Mesenchymal stem cell (in vitro differentiated cells and primary cell): ENCODE measurements around the gene RERE.

Source experiments
- DNase-seq: peaks from one replicate; pipeline ENCODE4 v3.0.0-alpha.2; 2013
- H2AFZ ChIP-seq: one replicate; pipeline ENCODE4 v1.6.1; 2013; ENCODE audit warnings: low read depth, mild to moderate bottlenecking, control low read depth, inconsistent platforms, low read length, moderate library complexity
- H2AK5ac ChIP-seq: 2 replicates; pipeline ENCODE4 v1.6.1; 2013; ENCODE audit warnings: low read length, moderate library complexity, mild to moderate bottlenecking, inconsistent platforms; ENCODE audit not compliant: severe bottlenecking
- H2BK120ac ChIP-seq: one replicate; pipeline ENCODE4 v1.6.1; 2013; ENCODE audit warnings: low read depth, mild to moderate bottlenecking, inconsistent platforms, low read length, moderate library complexity
- H2BK12ac ChIP-seq, 2 experiments: one replicate each; pipeline ENCODE4 v1.6.1; 2013; ENCODE audit warnings: inconsistent platforms in 2 of 2, low read length in 2 of 2, mild to moderate bottlenecking in 2 of 2, moderate library complexity in 2 of 2, control low read depth in 1 of 2
- H2BK15ac ChIP-seq: one replicate; pipeline ENCODE4 v1.6.1; 2013; ENCODE audit warnings: mild to moderate bottlenecking, low read depth, inconsistent platforms; ENCODE audit not compliant: poor library complexity, severe bottlenecking
- H2BK5ac ChIP-seq: 2 replicates; pipeline ENCODE4 v1.6.1; 2013; ENCODE audit warnings: low read depth, mild to moderate bottlenecking, low read length, control low read depth, inconsistent platforms; ENCODE audit not compliant: poor library complexity, severe bottlenecking
- H3K14ac ChIP-seq, 2 experiments: one replicate each; pipeline ENCODE4 v1.6.1; 2013; ENCODE audit warnings: inconsistent platforms in 2 of 2, low read length in 2 of 2, control low read depth in 1 of 2, mild to moderate bottlenecking in 1 of 2, moderate library complexity in 1 of 2
- H3K18ac ChIP-seq, 2 experiments: one replicate each; pipeline ENCODE4 v1.6.1; 2013; ENCODE audit warnings: inconsistent platforms in 2 of 2, low read length in 2 of 2, control low read depth in 1 of 2, low read depth in 1 of 2, mild to moderate bottlenecking in 1 of 2
- H3K23ac ChIP-seq, 2 experiments: one replicate each; pipeline ENCODE4 v1.6.1; 2013; ENCODE audit warnings: inconsistent platforms in 2 of 2, low read length in 2 of 2, mild to moderate bottlenecking in 2 of 2, moderate library complexity in 2 of 2, control low read depth in 1 of 2
- H3K27ac ChIP-seq: 2 replicates; pipeline ENCODE4 v1.5.1; 2013; ENCODE audit warnings: mild to moderate bottlenecking, moderate library complexity, low read length, control low read depth, inconsistent platforms; ENCODE audit not compliant: poor library complexity, severe bottlenecking
- H3K27me3 ChIP-seq, 2 experiments: 2 replicates each; pipeline versions ENCODE4 v1.6.1 to v1.7.0; 2013; ENCODE audit warnings: low read length in 2 of 2, mild to moderate bottlenecking in 2 of 2, moderate library complexity in 2 of 2, control low read depth in 1 of 2, inconsistent platforms in 1 of 2; ENCODE audit not compliant: control insufficient read depth in 1 of 2, insufficient read depth in 1 of 2
- H3K36me3 ChIP-seq, 2 experiments: 2 replicates each; pipeline versions ENCODE4 v1.6.1 to v1.7.0; 2013; ENCODE audit warnings: low read length in 2 of 2, control low read depth in 1 of 2, inconsistent platforms in 1 of 2, low read depth in 1 of 2, mild to moderate bottlenecking in 1 of 2; ENCODE audit not compliant: insufficient read depth in 2 of 2, control insufficient read depth in 1 of 2
- H3K4ac ChIP-seq, 2 experiments: one replicate each; pipeline ENCODE4 v1.6.1; 2013; ENCODE audit warnings: inconsistent platforms in 2 of 2, low read length in 2 of 2, mild to moderate bottlenecking in 2 of 2, moderate library complexity in 2 of 2, control low read depth in 1 of 2, low read depth in 1 of 2
- H3K4me1 ChIP-seq: 2 replicates; pipeline ENCODE4 v1.6.1; 2013; ENCODE audit warnings: low read depth, low read length, control low read depth; ENCODE audit not compliant: control insufficient read depth, insufficient read depth
- H3K4me2 ChIP-seq: 2 replicates; pipeline ENCODE4 v1.6.1; 2013; ENCODE audit warnings: low read length, mild to moderate bottlenecking, inconsistent platforms; ENCODE audit not compliant: poor library complexity, severe bottlenecking
- H3K4me3 ChIP-seq, 2 experiments: 2 replicates each; pipeline versions ENCODE4 v1.5.1 to v1.7.0; 2013; ENCODE audit warnings: low read length in 2 of 2, mild to moderate bottlenecking in 2 of 2, control low read depth in 1 of 2, low read depth in 1 of 2; ENCODE audit not compliant: insufficient read depth in 1 of 2
- H3K79me1 ChIP-seq: replicated peaks from 2 replicates; pipeline ENCODE4 v1.6.1; 2013; ENCODE audit warnings: mild to moderate bottlenecking, control low read depth, low read length, inconsistent platforms; ENCODE audit not compliant: poor library complexity, severe bottlenecking
- H3K9ac ChIP-seq: 2 replicates; pipeline ENCODE4 v1.7.0; 2013; ENCODE audit warnings: mild to moderate bottlenecking, low read length, moderate library complexity
- H3K9me3 ChIP-seq: 2 replicates; pipeline ENCODE4 v1.7.0; 2013; ENCODE audit warnings: mild to moderate bottlenecking, low read length; ENCODE audit not compliant: control insufficient read depth
- H4K8ac ChIP-seq: one replicate; pipeline ENCODE4 v1.6.1; 2013; ENCODE audit warnings: inconsistent platforms, mild to moderate bottlenecking, low read length, moderate library complexity
- H4K91ac ChIP-seq: one replicate; pipeline ENCODE4 v1.6.1; 2013; ENCODE audit warnings: mild to moderate bottlenecking, low read length, inconsistent platforms
- whole genome bisulfite sequencing: methylation state at CpG from one replicate; pipeline ENCODE4 v1.1.7; 2013; ENCODE audit warnings: mixed read lengths; 5-methylcytosine and 5-hydroxymethylcytosine counted together

RERE gene

GRCh38 chr1:8552820-8553397 is 264.5 kb downstream of the RERE start:
- Histone ChIP-seq H4K91ac (peak overlapping the region; percentile 0), H3K18ac (peak overlapping the region in 1 of 2 experiments; percentile 73), H3K27ac (no peak overlapping the region), H2BK5ac (no peak overlapping the region), H2BK120ac (no peak overlapping the region), H3K9me3 (no peaks in the 10 kb centered on the region), H2AK5ac (no peak overlapping the region), H4K8ac (no peak overlapping the region), H3K4me1 (peaks cover 4% of the 10 kb centered on the region), H3K23ac (peak overlapping the region in 1 of 2 experiments; percentile 2), H3K4ac (no peak overlapping the region), H3K4me3 (no peak overlapping the region), H2BK12ac (peak overlapping the region in 1 of 2 experiments; percentile 19), H2AFZ (no peak overlapping the region), H3K79me1 (peaks cover 23% of the 10 kb centered on the region), H3K9ac (no peak overlapping the region), H3K14ac (peak overlapping the region in 1 of 2 experiments; percentile 74), H3K27me3 (no peaks in the 10 kb centered on the region), H3K4me2 (no peak overlapping the region), H2BK15ac (no peak overlapping the region), H3K36me3 (peaks cover 7 to 12% of the 10 kb centered on the region in 2 experiments)
- DNase-seq, result no peak
- WGBS, result 98% methylated on average over 21 of the region's 21 CpGs

GRCh38 chr1:8551613-8552489 is 265.6 kb downstream of the RERE start:
- WGBS, result 74% methylated on average over 5 of the region's 6 CpGs
- no peak overlapping the region for H2AK5ac ChIP-seq

GRCh38 chr1:8551057-8551456 is 266.4 kb downstream of the RERE start:
- Histone ChIP-seq H3K36me3 (peaks cover 3 to 12% of the 10 kb centered on the region in 2 experiments), H3K14ac (no peak overlapping the region), H2BK12ac (no peak overlapping the region), H2BK5ac (no peak overlapping the region), H3K4me3 (no peak overlapping the region), H3K4ac (no peak overlapping the region), H3K27ac (no peak overlapping the region), H3K4me2 (no peak overlapping the region), H3K23ac (no peak overlapping the region), H2BK15ac (no peak overlapping the region), H3K9ac (no peak overlapping the region), H3K79me1 (peaks cover 18% of the 10 kb centered on the region), H3K4me1 (peaks cover 4% of the 10 kb centered on the region), H2AK5ac (no peak overlapping the region), H2BK120ac (no peak overlapping the region), H4K8ac (no peak overlapping the region), H3K18ac (no peak overlapping the region), H2AFZ (no peak overlapping the region), H3K9me3 (no peaks in the 10 kb centered on the region), H4K91ac (no peak overlapping the region), H3K27me3 (no peaks in the 10 kb centered on the region)
- 93% methylated on average over 2 of the region's 3 CpGs for WGBS
- no peak for DNase-seq

More at GRCh38 chr1:8551613-8552489, 265.6 kb downstream of the RERE start:
- Histone ChIP-seq H3K9me3 (no peaks in the 10 kb centered on the region), H3K4ac (no peak overlapping the region), H3K4me1 (peaks cover 4% of the 10 kb centered on the region), H3K27me3 (no peaks in the 10 kb centered on the region), H3K4me2 (no peak overlapping the region), H2BK15ac (no peak overlapping the region), H3K18ac (no peak overlapping the region), H2BK120ac (no peak overlapping the region), H2BK12ac (no peak overlapping the region), H3K14ac (no peak overlapping the region), H4K91ac (no peak overlapping the region), H3K27ac (no peak overlapping the region), H2AFZ (no peak overlapping the region), H3K9ac (no peak overlapping the region), H3K4me3 (no peak overlapping the region), H3K79me1 (peaks cover 21% of the 10 kb centered on the region), H4K8ac (no peak overlapping the region), H2BK5ac (no peak overlapping the region), H3K36me3 (peaks cover 7 to 12% of the 10 kb centered on the region in 2 experiments), H3K23ac (no peak overlapping the region)
- no peak for DNase-seq

- WGBS, result 86% methylated on average over 2 of the region's 4 CpGs
- Histone ChIP-seq H3K23ac (no peak overlapping the region), H3K4me1 (peaks cover 2% of the 10 kb centered on the region), H3K18ac (no peak overlapping the region), H3K4me3 (no peak overlapping the region), H3K27ac (no peak overlapping the region), H3K4me2 (no peak overlapping the region), H2BK12ac (no peak overlapping the region), H3K27me3 (no peaks in the 10 kb centered on the region), H2BK120ac (no peak overlapping the region), H3K4ac (no peak overlapping the region), H4K8ac (no peak overlapping the region), H4K91ac (no peak overlapping the region), H3K79me1 (peaks cover 12% of the 10 kb centered on the region), H3K9me3 (peaks cover 7% of the 10 kb centered on the region), H2BK15ac (no peak overlapping the region), H2AFZ (no peak overlapping the region), H3K36me3 (peaks cover 7 to 16% of the 10 kb centered on the region in 2 experiments), H3K9ac (no peak overlapping the region), H2BK5ac (no peak overlapping the region), H2AK5ac (no peak overlapping the region), H3K14ac (no peak overlapping the region)
- no peak for DNase-seq
Observed at GRCh38 chr1:8547791-8548190, 269.6 kb downstream of the RERE start.
